ENCODE results near the gene ICA1. TPM values are rescaled to one million over a fixed set of nuclear protein-coding genes. Genes with fewer than 3 reads are reported as not detected.

ICA1 gene
- total and polyA plus RNA-seq, 2 experiments from 2014 or later, result 45.2 to 83.7 TPM

- ATAC-seq (no peak), DNase-seq (ENCODE audit: low spot score) (no peak)
- no peak overlapping the region for H3K27ac Mint-ChIP-seq
- H3K36me3 Mint-ChIP-seq (ENCODE audit: low read depth), result no peaks in the 10 kb centered on the region
- no peaks in the 10 kb centered on the region for H3K9me3 Mint-ChIP-seq
- Histone ChIP-seq H3K27ac (ENCODE audit: low read depth) (no peak overlapping the region), H3K79me2 (replicated peaks; ENCODE audit: insufficient read depth) (no peaks in the 10 kb centered on the region), H3K36me3 (ENCODE audit: insufficient read depth) (no peaks in the 10 kb centered on the region), H3K9me2 (ENCODE audit: insufficient read depth) (no peaks in the 10 kb centered on the region), H3K4me2 (no peak overlapping the region), H2AFZ (no peak overlapping the region), H3F3A (replicated peaks; ENCODE audit: low read depth) (no peaks in the 10 kb centered on the region), H3K4me1 (ENCODE audit: insufficient read depth) (no peaks in the 10 kb centered on the region), H4K20me1 (replicated peaks; ENCODE audit: insufficient read depth) (no peaks in the 10 kb centered on the region), H3K27me3 (ENCODE audit: insufficient read depth) (no peaks in the 10 kb centered on the region), H3K4me3 (no peak overlapping the region)
- H3K27me3 Mint-ChIP-seq (ENCODE audit: insufficient read depth, low read depth, poor library complexity), result peaks cover 2% of the 10 kb centered on the region
- TF ChIP-seq, protein P1, sequence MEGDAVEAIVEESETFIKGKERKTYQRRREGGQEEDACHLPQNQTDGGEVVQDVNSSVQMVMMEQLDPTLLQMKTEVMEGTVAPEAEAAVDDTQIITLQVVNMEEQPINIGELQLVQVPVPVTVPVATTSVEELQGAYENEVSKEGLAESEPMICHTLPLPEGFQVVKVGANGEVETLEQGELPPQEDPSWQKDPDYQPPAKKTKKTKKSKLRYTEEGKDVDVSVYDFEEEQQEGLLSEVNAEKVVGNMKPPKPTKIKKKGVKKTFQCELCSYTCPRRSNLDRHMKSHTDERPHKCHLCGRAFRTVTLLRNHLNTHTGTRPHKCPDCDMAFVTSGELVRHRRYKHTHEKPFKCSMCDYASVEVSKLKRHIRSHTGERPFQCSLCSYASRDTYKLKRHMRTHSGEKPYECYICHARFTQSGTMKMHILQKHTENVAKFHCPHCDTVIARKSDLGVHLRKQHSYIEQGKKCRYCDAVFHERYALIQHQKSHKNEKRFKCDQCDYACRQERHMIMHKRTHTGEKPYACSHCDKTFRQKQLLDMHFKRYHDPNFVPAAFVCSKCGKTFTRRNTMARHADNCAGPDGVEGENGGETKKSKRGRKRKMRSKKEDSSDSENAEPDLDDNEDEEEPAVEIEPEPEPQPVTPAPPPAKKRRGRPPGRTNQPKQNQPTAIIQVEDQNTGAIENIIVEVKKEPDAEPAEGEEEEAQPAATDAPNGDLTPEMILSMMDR (conservative IDR thresholded peaks at IDR 0.05; ENCODE audit: low read depth in 2 of 2), result no peak
- TF ChIP-seq ZNF114 (CRISPR knock-in tag; IDR thresholded peaks at IDR 0.05) (no peak), EZH2 (IDR thresholded peaks at IDR 0.05; ENCODE audit: low read depth, unreplicated experiment) (no peak), REST (IDR thresholded peaks at IDR 0.05; ENCODE audit: unreplicated experiment) (no peak), POLR2AphosphoS5 (IDR thresholded peaks at IDR 0.05; ENCODE audit: low read depth) (no peak), STAT1 (IDR thresholded peaks at IDR 0.05; ENCODE audit: unreplicated experiment) (no peak), CREB1 (CRISPR knock-in tag; IDR thresholded peaks at IDR 0.05; ENCODE audit: low read depth) (no peak), JUNB (IDR thresholded peaks at IDR 0.05; ENCODE audit: unreplicated experiment) (no peak), NANOG (IDR thresholded peaks at IDR 0.05; ENCODE audit: borderline replicate concordance) (no peak), EZH2phosphoT487 (IDR thresholded peaks at IDR 0.05; ENCODE audit: unreplicated experiment) (no peak), ZNF331 (CRISPR knock-in tag; IDR thresholded peaks at IDR 0.05; ENCODE audit: low read depth) (no peak)
- TF ChIP-seq, protein P2, sequence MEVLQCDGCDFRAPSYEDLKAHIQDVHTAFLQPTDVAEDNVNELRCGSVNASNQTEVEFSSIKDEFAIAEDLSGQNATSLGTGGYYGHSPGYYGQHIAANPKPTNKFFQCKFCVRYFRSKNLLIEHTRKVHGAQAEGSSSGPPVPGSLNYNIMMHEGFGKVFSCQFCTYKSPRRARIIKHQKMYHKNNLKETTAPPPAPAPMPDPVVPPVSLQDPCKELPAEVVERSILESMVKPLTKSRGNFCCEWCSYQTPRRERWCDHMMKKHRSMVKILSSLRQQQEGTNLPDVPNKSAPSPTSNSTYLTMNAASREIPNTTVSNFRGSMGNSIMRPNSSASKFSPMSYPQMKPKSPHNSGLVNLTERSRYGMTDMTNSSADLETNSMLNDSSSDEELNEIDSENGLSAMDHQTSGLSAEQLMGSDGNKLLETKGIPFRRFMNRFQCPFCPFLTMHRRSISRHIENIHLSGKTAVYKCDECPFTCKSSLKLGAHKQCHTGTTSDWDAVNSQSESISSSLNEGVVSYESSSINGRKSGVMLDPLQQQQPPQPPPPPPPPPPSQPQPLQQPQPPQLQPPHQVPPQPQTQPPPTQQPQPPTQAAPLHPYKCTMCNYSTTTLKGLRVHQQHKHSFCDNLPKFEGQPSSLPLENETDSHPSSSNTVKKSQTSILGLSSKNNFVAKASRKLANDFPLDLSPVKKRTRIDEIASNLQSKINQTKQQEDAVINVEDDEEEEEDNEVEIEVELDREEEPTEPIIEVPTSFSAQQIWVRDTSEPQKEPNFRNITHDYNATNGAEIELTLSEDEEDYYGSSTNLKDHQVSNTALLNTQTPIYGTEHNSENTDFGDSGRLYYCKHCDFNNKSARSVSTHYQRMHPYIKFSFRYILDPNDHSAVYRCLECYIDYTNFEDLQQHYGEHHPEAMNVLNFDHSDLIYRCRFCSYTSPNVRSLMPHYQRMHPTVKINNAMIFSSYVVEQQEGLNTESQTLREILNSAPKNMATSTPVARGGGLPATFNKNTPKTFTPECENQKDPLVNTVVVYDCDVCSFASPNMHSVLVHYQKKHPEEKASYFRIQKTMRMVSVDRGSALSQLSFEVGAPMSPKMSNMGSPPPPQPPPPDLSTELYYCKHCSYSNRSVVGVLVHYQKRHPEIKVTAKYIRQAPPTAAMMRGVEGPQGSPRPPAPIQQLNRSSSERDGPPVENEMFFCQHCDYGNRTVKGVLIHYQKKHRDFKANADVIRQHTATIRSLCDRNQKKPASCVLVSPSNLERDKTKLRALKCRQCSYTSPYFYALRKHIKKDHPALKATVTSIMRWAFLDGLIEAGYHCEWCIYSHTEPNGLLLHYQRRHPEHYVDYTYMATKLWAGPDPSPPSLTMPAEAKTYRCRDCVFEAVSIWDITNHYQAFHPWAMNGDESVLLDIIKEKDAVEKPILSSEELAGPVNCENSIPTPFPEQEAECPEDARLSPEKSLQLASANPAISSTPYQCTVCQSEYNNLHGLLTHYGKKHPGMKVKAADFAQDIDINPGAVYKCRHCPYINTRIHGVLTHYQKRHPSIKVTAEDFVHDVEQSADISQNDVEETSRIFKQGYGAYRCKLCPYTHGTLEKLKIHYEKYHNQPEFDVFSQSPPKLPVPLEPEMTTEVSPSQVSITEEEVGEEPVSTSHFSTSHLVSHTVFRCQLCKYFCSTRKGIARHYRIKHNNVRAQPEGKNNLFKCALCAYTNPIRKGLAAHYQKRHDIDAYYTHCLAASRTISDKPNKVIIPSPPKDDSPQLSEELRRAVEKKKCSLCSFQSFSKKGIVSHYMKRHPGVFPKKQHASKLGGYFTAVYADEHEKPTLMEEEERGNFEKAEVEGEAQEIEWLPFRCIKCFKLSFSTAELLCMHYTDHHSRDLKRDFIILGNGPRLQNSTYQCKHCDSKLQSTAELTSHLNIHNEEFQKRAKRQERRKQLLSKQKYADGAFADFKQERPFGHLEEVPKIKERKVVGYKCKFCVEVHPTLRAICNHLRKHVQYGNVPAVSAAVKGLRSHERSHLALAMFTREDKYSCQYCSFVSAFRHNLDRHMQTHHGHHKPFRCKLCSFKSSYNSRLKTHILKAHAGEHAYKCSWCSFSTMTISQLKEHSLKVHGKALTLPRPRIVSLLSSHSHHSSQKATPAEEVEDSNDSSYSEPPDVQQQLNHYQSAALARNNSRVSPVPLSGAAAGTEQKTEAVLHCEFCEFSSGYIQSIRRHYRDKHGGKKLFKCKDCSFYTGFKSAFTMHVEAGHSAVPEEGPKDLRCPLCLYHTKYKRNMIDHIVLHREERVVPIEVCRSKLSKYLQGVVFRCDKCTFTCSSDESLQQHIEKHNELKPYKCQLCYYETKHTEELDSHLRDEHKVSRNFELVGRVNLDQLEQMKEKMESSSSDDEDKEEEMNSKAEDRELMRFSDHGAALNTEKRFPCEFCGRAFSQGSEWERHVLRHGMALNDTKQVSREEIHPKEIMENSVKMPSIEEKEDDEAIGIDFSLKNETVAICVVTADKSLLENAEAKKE (CRISPR knock-in tag; IDR thresholded peaks at IDR 0.05), result no peak
- TF ChIP-seq, protein P3, sequence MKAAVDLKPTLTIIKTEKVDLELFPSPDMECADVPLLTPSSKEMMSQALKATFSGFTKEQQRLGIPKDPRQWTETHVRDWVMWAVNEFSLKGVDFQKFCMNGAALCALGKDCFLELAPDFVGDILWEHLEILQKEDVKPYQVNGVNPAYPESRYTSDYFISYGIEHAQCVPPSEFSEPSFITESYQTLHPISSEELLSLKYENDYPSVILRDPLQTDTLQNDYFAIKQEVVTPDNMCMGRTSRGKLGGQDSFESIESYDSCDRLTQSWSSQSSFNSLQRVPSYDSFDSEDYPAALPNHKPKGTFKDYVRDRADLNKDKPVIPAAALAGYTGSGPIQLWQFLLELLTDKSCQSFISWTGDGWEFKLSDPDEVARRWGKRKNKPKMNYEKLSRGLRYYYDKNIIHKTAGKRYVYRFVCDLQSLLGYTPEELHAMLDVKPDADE (IDR thresholded peaks at IDR 0.05), result no peak
- H3K4me3 Mint-ChIP-seq, result no peak overlapping the region
- H3K4me1 Mint-ChIP-seq, result peaks cover 2% of the 10 kb centered on the region; the same call in 1 of the 3 replicates
Measured at GRCh38 chr7:8274589-8274988, 12.6 kb upstream of the ICA1 start.
